NB4 (cell line): ENCODE measurements around the gene ZNF428.

Experiments
- CTCF ChIP-seq: IDR thresholded peaks from one replicate; pipeline ENCODE4 v1.5.1; 2012; ENCODE audit warnings: low read depth, low read length
- POLR2A ChIP-seq: IDR thresholded peaks from 2 replicates; pipeline ENCODE4 v1.6.1; 2011; ENCODE audit warnings: mild to moderate bottlenecking; ENCODE audit not compliant: insufficient read length; ENCODE audit errors: extremely low read depth

GRCh38 chr19:43664018-43664417 is 44.6 kb upstream of the ZNF428 start:
- no peak for TF ChIP-seq CTCF
- no peak for TF ChIP-seq POLR2A
